CD1c-positive myeloid dendritic cell (primary cell): ENCODE results near the gene IFIT3.

Source experiments
- DNase-seq: peaks from one replicate; pipeline ENCODE4 v3.0.0-alpha.2; 2016; ENCODE audit errors: extremely low spot score

Gene IFIT3

GRCh38 chr10:89357975-89358374, 30.2 kb downstream of the IFIT3 start:
- no peak for DNase-seq

- DNase-seq, result no peak
Measured at GRCh38 chr10:89360157-89360556, 32.4 kb downstream of the IFIT3 start.

GRCh38 chr10:89362929-89363328, 35.1 kb downstream of the IFIT3 start:
- DNase-seq, result no peak

GRCh38 chr10:89363729-89364442, 36.1 kb downstream of the IFIT3 start:
- DNase-seq, result no peak

- DNase-seq, result no peak
Measured at GRCh38 chr10:89364531-89364930, 36.7 kb downstream of the IFIT3 start.

GRCh38 chr10:89367529-89367928, 39.7 kb downstream of the IFIT3 start:
- DNase-seq, result no peak

- DNase-seq, result no peak
Measured at GRCh38 chr10:89368129-89368528, 40.3 kb downstream of the IFIT3 start.

GRCh38 chr10:89369156-89370105, 41.6 kb downstream of the IFIT3 start:
- DNase-seq, result peak; percentile 39

GRCh38 chr10:89371079-89371478, 43.3 kb downstream of the IFIT3 start:
- DNase-seq, result no peak

- DNase-seq, result no peak
Measured at GRCh38 chr10:89371987-89372386, 44.2 kb downstream of the IFIT3 start.

GRCh38 chr10:89373916-89374711, 46.3 kb downstream of the IFIT3 start:
- DNase-seq, result no peak

GRCh38 chr10:89374713-89375141, 46.9 kb downstream of the IFIT3 start:
- no peak for DNase-seq

GRCh38 chr10:89377705-89378637, 50.2 kb downstream of the IFIT3 start, which contains the start of gene IFIT1B:
IFIT1B (plus strand) TSS chr10:89378056; CDS start chr10:89378136, 80 bp downstream.
- no peak for DNase-seq

GRCh38 chr10:89379103-89379502, 51.3 kb downstream of the IFIT3 start:
- no peak for DNase-seq

- no peak for DNase-seq
Measured at GRCh38 chr10:89382757-89383156, 55.0 kb downstream of the IFIT3 start.

GRCh38 chr10:89384474-89385340, 56.9 kb downstream of the IFIT3 start:
- peak; percentile 75 for DNase-seq

GRCh38 chr10:89388806-89389205, 61.0 kb downstream of the IFIT3 start:
- no peak for DNase-seq

- DNase-seq, result peak; percentile 11
Measured at GRCh38 chr10:89389254-89389653, 61.5 kb downstream of the IFIT3 start.
